SK-N-MC (cell line): Measurements from ENCODE around the gene NCOA5.

ENCODE experiments used
- EZH2 ChIP-seq: fragments of 200-600 bp; sonication (generic); IDR thresholded peaks from one replicate; pipeline ENCODE4 v1.6.1; 2017; ENCODE audit warnings: antibody characterized with exemption
- FOXP2 ChIP-seq: optimal IDR thresholded peaks from 2 replicates; pipeline ENCODE3; 2011; ENCODE audit warnings: mild to moderate bottlenecking, moderate library complexity; ENCODE audit not compliant: insufficient read depth; ENCODE audit errors: extremely low read length, control extremely low read depth
- POLR2AphosphoS5 ChIP-seq: IDR thresholded peaks from 2 replicates; pipeline ENCODE4 v1.6.1; 2012; ENCODE audit warnings: mild to moderate bottlenecking, low read depth, low read length, borderline replicate concordance

- no peak for TF ChIP-seq EZH2
- no peak for TF ChIP-seq POLR2AphosphoS5
- TF ChIP-seq FOXP2: no peak
Measured at GRCh38 chr20:46046588-46047310, 43.0 kb downstream of the NCOA5 start.
